ENCODE results near the gene GREB1. TPM values are rescaled to one million over a fixed set of nuclear protein-coding genes. Genes with fewer than 3 reads are reported as not detected.
A peak's percentile ranks its signal among the peaks of the same experiment; 100 is the strongest.

The GREB1 gene
- total and polyA plus RNA-seq, 2 of the 4 experiments (the other 2 are of a cell fraction) = 0.05 TPM; not detected in 1

DNA sequence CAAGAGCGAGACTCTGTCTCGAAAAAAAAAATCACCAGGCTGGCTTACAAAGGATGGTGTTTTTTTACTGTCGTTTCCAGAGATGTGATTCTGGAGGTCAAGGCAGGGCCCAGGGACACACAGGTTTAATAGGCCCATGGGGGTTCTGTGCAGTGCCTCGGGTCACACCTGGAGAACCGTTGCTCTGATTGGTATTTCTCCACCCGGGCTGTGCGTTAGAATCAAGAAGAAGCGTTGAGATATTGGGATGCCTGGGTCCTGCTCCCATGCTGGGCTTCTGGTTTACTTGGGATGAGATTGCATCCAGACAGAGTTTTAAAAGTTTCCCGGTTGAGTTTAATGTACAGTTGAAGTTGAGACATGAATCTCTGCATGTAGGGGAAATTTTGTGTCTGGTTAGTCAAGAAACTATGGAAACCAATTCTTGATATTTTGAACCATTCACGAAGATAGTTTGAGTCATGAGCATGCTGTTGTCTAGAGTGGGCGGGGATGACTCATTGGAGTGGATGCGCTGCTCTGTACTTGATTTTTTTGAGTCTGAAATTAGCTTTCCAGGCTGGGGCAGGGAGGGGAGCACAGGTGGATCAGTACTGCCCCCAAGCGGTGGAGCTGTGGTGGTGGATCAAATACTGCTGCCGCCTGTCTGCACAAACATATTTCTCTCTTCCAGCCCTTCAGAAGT is 50.1 kb downstream of the GREB1 start:
- Histone ChIP-seq H3K9ac (ENCODE audit: low read depth, low read length) (no peak overlapping the region), H2AK5ac (ENCODE audit: low read depth, low read length) (no peak overlapping the region), H2BK120ac (ENCODE audit: low read depth, low read length) (no peak overlapping the region), H3K4me1 (ENCODE audit: control insufficient read depth, insufficient read depth, low read length) (peaks cover 2% of the 10 kb centered on the region; the same call in 1 of the 2 replicates), H3K18ac (ENCODE audit: low read depth, low read length) (no peak overlapping the region), H3K4ac (ENCODE audit: low read depth, low read length) (no peak overlapping the region), H3K9me1 (ENCODE audit: insufficient read depth, low read length) (no peaks in the 10 kb centered on the region), H3K56ac (ENCODE audit: extremely low read depth, insufficient read depth, low read length) (no peak overlapping the region), H2AK9ac (replicated peaks; ENCODE audit: low read depth, low read length, poor library complexity) (no peak overlapping the region), H3K9me3 (ENCODE audit: control insufficient read depth, insufficient read depth, low read length) (no peaks in the 10 kb centered on the region), H2AFZ (replicated peaks; ENCODE audit: low read length, poor library complexity) (no peak overlapping the region), H3K14ac (replicated peaks; ENCODE audit: low read depth, low read length) (no peak overlapping the region), H4K5ac (ENCODE audit: low read depth, low read length) (no peak overlapping the region), H4K20me1 (ENCODE audit: insufficient read depth, low read length) (no peaks in the 10 kb centered on the region), H3K27me3 (ENCODE audit: control insufficient read depth, insufficient read depth, low read length) (peaks cover 36% of the 10 kb centered on the region), H3K36me3 (ENCODE audit: control insufficient read depth, insufficient read depth, low read length) (no peaks in the 10 kb centered on the region), H3K4me3 (ENCODE audit: insufficient read depth, low read depth, low read length) (no peak overlapping the region), H3K27ac (ENCODE audit: insufficient read depth, low read length) (no peak overlapping the region), H4K8ac (ENCODE audit: low read depth in 2 of 2, low read length in 2 of 2) (no peak overlapping the region), H3K4me2 (ENCODE audit: low read depth, low read length) (no peak overlapping the region), H2BK20ac (ENCODE audit: low read depth, low read length) (no peak overlapping the region), H2BK5ac (ENCODE audit: low read depth, low read length, poor library complexity, severe bottlenecking) (no peak overlapping the region), H4K91ac (ENCODE audit: insufficient read depth, low read depth, low read length) (no peak overlapping the region), H3K79me1 (ENCODE audit: low read depth in 1 of 2, low read length in 2 of 2) (no peaks in the 10 kb centered on the region), H2BK15ac (ENCODE audit: low read depth, low read length) (no peak overlapping the region), H3K23ac (ENCODE audit: low read depth, low read length) (no peak overlapping the region)
- dilution Hi-C loops (cut with HindIII; ENCODE audit: low sequenced_read_pairs, unreplicated experiment) (no loop called here), in situ Hi-C loops (cut with MboI; ENCODE audit: low sequenced_read_pairs) (loop anchor here (5.0 to 10.0 kb wide), 3 partner anchors 107 to 749 kb away; no protein-coding TSS in a partner anchor), intact Hi-C loops (cut with micrococcal nuclease) (loop anchor here (1.0 to 10.0 kb wide), 5 partner anchors 106 to 751 kb away; no protein-coding TSS in a partner anchor)
- WGBS, 2 experiments (ENCODE audit: extremely low coverage in 2 of 2, insufficient read length in 1 of 2) = 50% methylated on average over 6 of the region's 14 CpGs; no CpG with 5 or more reads in 1 of the 2 experiments
- POLR2A ChIA-PET (ENCODE audit: unreplicated experiment) = no interaction called here
- ATAC-seq (ENCODE audit: low read depth) = peak; percentile 97
- CTCF ChIA-PET = interaction anchor here (0.8 to 2.4 kb wide), 16 partner anchors 9 to 752 kb away, joined by 3 to 17 read pairs (median 4); partner anchors contain the start of gene E2F6
- peak; percentile 98 for DNase-seq
- no TSS peak for BruUV-seq (replicated peaks)
- TF ChIP-seq BHLHE40 (IDR thresholded peaks at IDR 0.05; ENCODE audit: low read depth, low read length) (peak; percentile 80), NFE2L2 (IDR thresholded peaks at IDR 0.05; ENCODE audit: low read depth, low read length) (no peak), RCOR1 (IDR thresholded peaks at IDR 0.05; ENCODE audit: insufficient replicate concordance, low read length) (peak; percentile 59), MXI1 (IDR thresholded peaks at IDR 0.05; ENCODE audit: borderline replicate concordance, low read depth, low read length) (peak; percentile 54; the same call in 1 of the 2 replicates), MAFK (IDR thresholded peaks at IDR 0.05; ENCODE audit: low read depth, low read length) (no peak), POLR2A (IDR thresholded peaks at IDR 0.05; ENCODE audit: low read depth, low read length) (no peak), RAD21 (IDR thresholded peaks at IDR 0.05; ENCODE audit: low read length) (peak; percentile 99), FOS (IDR thresholded peaks at IDR 0.05; ENCODE audit: low read depth, low read length) (peak; percentile 99), ELK1 (IDR thresholded peaks at IDR 0.05; ENCODE audit: borderline replicate concordance, low read depth, low read length) (no peak), MAZ (IDR thresholded peaks at IDR 0.05; ENCODE audit: borderline replicate concordance, low read depth, low read length) (peak; percentile 60; the same call in 1 of the 2 replicates), RFX5 (IDR thresholded peaks at IDR 0.05; ENCODE audit: low read depth, low read length) (0 out of 2 replicates have a peak, but pooled peaks have one; percentile 22), CHD1 (IDR thresholded peaks at IDR 0.05; ENCODE audit: low read depth, low read length) (no peak), CTCF (conservative IDR thresholded peaks at IDR 0.05; ENCODE audit: low read depth, low read length) (peak; percentile 99), SMC3 (IDR thresholded peaks at IDR 0.05; ENCODE audit: low read depth, low read length) (peak; percentile 87)
- TF ChIP-seq, protein P1, sequence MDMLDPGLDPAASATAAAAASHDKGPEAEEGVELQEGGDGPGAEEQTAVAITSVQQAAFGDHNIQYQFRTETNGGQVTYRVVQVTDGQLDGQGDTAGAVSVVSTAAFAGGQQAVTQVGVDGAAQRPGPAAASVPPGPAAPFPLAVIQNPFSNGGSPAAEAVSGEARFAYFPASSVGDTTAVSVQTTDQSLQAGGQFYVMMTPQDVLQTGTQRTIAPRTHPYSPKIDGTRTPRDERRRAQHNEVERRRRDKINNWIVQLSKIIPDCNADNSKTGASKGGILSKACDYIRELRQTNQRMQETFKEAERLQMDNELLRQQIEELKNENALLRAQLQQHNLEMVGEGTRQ (IDR thresholded peaks at IDR 0.05; ENCODE audit: low read depth, low read length) = no peak

Data from IMR-90 (cell line).